ENCODE data around the gene FLNA.
"Not testable (repeated sequence)": the region's sequence is repeated elsewhere in the genome, so short reads cannot be mapped to it uniquely, and the experiment has no call there.

The FLNA gene

GRCh38 chrX:154355776-154356140, 18.7 kb downstream of the FLNA start:
- no peak for DNase-seq

- DNase-seq = no peak
Observed at GRCh38 chrX:154355094-154355775, 19.2 kb downstream of the FLNA start.

- DNase-seq = no peak
Observed at GRCh38 chrX:154354516-154354915, 19.9 kb downstream of the FLNA start.

DNA sequence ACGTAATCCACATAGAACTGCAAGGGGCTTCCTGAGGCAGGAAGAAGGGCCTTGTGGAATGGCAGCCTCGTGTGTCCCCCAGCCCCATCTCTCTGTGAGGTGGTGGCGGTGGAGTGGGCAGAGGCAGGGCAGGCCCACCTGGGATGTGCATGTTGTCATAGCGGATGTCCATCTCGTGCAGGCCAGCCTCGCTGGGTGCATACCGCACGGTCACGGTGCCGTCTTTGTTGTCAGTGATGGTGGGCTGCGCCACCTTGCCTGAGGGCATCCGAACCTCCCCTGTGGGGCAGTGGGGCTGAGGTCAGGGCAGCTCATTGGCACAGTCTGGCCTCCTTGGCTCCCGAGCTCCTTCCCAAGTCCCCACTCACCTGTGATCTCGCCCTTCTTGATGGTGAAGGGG, 20.4 kb downstream of the FLNA start:
- no peak for DNase-seq

GRCh38 chrX:154353172-154353843, 21.1 kb downstream of the FLNA start:
- no peak for DNase-seq

GRCh38 chrX:154352466-154352865, 22.0 kb downstream of the FLNA start:
- no peak for DNase-seq

DNA sequence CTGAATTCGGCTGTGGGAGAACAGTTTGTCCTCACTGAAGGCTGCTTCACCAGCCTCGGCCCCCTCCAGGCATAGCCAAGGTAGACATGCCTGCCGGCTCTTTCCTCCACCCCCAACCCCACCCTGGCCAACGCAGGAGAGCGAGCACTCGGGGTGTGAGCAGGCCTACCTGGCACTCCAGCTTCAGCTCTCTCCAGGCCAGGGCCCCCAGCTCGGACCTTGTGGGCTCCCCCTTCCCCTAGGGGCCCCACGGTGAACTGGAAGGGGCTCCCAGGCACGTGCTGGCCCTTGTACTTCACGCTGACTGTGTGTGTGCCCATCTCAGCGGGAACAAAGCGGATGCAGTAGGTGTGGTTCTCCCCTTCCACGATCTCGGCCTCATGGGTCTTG, 22.4 kb downstream of the FLNA start:
- no peak for DNase-seq

DNA sequence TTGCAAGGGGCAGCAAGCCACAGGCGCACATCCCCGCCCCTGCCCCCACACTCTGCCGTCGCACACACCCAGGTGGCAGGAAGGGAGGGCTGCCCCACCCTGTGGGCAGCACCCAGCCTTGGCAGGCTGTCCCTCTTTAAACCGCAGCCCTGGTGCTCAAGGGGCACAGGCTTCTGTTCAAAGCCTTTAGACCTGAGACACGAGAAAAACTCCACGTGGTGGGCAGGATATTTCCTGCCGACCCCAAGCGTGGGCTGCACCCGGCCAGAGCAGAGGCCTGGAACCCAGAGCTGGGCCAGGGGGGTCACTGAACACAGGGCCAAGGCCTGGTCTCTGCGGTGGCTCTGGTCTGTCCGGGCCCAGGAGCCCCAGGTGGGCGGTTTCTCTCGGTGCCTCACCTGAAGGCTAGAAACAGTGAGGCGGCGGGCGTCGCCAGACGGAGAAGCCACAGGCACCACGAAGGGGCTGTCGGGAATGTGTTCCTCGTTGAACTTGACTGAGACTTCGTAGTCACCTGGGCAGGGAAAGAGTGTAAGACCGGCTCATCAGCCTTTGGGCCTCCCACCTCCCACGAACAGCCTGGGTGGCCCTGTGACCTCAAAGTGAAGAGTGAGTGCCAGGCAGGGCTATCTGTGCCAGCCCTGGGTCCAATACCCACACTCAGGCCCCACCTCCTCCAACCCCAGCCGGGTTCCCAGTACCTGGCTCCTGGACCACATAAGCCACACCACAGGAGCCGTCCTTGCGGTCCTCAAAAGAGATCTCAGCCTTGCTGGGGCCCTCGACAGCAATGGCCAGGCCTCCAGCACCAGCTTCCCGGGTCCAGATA, 23.0 kb downstream of the FLNA start:
- no peak for DNase-seq

- DNase-seq = no peak
Observed at GRCh38 chrX:154350429-154351182, 23.8 kb downstream of the FLNA start.

- DNase-seq = no peak
Observed at GRCh38 chrX:154349979-154350378, 24.5 kb downstream of the FLNA start.

- no peak for DNase-seq
Observed at GRCh38 chrX:154349359-154349935, 25.0 kb downstream of the FLNA start.

DNA sequence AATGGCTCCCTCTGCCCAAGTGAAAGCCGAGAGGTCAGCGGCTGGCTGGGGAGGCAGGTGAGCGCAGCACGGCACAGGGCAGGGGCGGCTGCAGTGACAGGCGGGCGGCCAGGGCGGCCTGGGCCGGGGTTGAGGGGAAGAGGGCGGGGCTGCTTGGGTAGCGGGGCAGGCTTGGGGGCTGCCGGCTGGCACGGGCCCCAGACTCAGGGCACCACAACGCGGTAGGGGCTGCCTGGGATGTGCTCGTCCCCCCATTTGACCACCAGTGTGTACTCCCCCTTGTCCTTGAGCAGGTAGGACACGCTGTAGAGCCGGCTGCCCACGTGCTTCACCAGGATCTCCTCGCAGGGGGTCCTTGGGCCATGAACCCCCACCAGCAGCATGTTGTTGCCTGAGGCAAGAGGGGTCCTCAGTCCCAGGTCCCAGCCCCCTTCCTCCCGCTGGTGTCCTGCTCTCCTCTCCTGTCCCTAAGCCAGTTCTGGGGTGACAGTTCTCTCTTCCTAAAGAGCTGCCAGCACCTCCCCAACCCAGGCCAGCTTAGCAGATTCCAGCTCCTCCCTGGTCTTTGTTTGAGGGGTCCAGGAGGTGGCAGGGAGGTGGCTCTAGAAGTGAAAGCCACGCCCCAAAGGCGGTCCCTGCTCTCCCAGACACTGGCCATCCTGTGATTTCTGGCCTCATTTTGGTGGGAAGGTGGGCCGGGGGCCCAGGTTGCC, 25.6 kb downstream of the FLNA start:
- DNase-seq = no peak

GRCh38 chrX:154348114-154348531, 26.3 kb downstream of the FLNA start:
- DNase-seq = no peak

DNA sequence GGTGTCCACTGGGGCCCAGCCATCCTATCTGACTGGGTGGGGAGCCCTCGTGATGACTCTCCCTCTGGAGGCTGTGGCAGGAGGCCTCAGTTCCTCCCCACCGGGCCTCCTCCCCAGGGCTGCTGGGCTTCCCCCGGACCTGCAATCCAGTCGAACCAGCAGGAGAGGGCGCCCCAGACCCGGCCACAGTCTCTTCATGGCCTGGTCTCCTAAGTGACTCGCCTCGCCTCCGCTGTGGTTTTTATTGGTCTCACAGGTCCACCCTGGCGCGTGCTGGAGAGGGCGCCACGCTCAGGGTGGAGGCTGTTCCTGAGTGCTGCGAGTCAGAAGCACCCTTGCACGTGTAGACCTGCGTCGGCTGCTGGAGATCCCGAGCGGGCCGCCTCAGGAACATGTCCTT, 30.8 kb downstream of the FLNA start:
- not testable (repeated sequence) for DNase-seq

DNA sequence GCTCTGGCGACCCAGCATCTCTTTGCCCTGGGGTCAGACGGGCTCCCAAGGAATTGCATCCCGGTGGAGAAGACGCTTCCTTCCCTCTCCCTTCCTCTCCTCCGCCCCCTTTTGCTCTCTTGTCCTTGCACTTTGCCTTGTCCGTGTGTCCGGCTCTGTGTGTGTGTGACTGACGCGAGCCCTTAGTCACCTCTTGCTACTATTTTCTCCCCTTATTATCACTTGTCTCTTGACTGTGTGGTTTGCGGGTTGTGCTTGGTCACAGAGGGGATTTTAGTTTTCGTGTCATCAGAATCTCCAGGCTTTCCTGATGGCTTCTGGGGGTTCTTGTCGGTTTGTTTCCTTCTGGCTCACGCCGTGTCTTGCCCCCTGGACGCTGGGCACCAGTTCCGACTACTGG, 31.4 kb downstream of the FLNA start:
- not testable (repeated sequence) for DNase-seq

DNA sequence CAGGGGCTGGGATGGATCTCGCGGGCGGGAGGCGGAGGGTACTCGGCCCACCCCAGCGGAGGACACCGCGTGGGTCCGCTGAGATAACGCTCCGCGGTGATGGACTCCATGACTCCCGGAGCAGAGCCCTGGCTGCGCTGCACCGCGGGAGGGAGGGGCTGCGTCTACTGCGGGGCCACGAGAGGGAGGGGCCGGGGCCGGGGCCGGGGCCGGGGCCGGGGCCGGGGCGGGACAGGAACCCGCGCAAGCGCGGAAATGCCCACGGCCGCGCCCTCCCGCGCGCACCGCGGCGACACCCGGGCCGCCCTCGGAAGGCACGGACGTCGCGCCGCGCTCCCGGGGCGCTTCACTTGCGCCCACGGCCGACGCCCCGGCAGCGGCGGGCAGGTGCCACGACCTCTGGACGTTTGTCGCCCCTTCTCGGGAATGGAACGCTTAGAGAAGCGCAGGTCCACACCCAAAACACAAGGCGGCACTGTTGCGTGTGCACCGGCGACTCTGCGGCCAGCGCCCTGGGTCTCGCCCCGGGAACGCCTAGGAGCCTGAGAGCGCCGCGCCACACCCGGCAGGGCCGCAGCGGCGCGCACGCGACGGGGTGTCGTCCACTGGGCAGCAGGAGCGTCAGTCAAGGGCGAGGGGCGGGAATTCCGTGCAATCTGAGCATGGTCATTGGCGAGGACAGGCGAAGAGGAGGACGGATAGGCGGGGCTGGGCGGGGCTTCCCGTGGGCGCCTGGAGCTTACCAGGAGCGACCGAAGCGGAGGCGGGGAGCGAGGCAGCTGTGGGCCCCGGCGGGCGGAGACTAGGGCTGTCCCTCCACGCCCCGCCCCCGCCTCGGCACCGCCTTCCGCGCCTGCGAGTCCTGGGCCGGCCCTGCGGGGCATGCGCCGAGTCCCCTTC, 32.8 kb downstream of the FLNA start:
- DNase-seq = not testable (repeated sequence)

DNA sequence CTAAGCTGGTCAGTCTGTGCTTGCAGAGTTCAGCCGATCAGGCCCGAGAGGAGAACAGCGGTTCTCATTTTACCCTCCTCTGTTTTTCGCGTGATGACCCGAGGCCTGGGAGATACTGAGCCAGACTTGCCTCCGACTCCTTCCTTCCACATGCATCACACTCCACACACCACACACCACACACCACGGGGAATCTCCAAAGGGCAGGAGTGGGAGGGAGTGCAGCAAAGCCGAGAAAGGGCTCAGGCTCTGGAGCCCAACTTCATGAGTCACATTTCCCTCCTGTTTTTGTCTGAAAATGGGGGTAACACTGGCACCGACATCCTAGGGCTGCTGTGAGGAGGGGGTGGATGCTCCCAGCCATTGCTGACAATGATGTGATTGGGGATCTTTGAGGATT, 39.9 kb downstream of the FLNA start:
- no peak for DNase-seq

DNA sequence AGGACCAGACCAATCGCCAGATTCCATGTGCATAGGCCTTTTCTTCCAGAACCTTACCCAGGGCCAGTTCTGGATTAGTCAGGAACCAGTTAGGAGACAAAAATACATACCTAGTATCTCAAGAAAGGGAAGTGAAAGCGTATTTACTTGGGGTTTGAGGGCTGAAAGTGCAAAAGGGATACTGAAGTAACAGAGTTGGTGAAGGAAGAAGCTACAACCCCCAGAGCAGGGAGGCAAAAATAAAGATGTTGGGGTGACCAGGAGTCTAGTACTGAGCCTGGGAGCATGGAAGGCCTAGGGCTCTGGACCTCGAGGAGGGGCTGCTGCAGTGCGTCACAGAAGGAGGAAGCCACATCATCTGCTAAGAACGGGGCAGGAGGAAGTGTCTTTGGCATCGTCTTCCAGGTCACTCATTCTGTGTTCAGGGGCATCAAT, 40.6 kb downstream of the FLNA start:
- DNase-seq = no peak

- DNase-seq = no peak
Observed at GRCh38 chrX:154333116-154333515, 41.3 kb downstream of the FLNA start.

DNA sequence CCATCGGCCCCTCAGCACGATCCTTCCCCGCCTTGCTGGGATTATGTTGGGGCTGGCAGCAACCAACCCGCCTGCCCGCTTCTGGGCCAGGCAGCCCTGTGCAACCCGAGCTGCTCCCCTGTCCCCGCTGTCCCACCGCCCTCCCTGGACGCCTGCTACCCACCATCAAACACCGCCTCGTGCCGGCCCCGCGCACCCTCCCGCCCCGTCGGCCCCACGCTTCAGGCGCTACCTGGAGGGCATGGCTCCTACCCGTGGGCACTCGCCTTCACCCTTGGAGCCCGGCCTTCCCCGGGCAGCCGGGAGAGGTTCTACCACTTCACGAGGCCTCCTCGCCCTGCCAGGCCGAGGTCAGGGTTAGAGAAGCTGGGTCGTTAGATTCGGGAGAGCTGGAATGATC, 41.9 kb downstream of the FLNA start:
- DNase-seq = no peak

DNA sequence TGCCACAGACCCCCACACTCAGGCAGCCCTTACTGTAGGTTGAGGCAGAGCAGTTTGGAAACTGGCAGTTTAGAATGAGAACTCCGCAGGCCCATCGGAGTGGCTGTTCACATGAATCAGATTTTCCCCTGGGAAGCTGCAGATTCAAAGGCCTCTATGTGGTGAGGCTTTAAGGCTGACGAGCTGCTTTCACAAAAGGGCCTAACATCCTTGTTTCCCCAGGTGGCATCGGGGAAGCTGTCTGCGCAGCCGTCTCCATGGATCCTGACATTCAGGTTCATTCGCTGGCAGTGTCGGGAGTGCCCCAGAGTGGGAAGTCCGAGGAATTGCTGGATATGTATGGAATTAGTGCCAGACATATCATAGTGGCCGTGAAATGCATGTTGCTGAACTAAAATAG, 45.1 kb downstream of the FLNA start:
- DNase-seq = no peak

All from right hindlimb (tissue), 1 donor.